Activated B cell treated with CpG ODN at 0.5 μM for 24 hours (primary cell): Measurements from ENCODE around the gene TTC39A. TPM values are rescaled to one million over a fixed set of nuclear protein-coding genes. Genes with fewer than 3 reads are reported as not detected.

Source experiments
- ATAC-seq: fragments of 200-7000 bp; cut with Tn5 transposase; one replicate; pipeline ENCODE4 v1.10.0; 2021; ENCODE audit warnings: low read depth, mild to moderate bottlenecking, moderate library complexity
- CTCF ChIA-PET: fragments of 350-600 bp; sonication (Branson Sonifier 250); formaldehyde crosslinking; loops from one replicate; lab custom pipeline; 2021; ENCODE audit warnings: antibody characterized with exemption; lab: Charles Lee
- POLR2A ChIA-PET: fragments of 350-600 bp; sonication (Branson Sonifier 250); formaldehyde crosslinking; loops from one replicate; lab custom pipeline; 2021; ENCODE audit warnings: antibody characterized with exemption; lab: Charles Lee
- DNase-seq: peaks from one replicate; pipeline ENCODE4 v3.0.0; 2022
- H3K27ac Mint-ChIP-seq: one replicate; pipeline ENCODE4 v1.8.0; 2020; ENCODE audit warnings: mixed read lengths
- H3K27me3 Mint-ChIP-seq: one replicate; pipeline ENCODE4 v1.8.0; 2021; ENCODE audit warnings: mixed read lengths
- H3K36me3 Mint-ChIP-seq: one replicate; pipeline ENCODE4 v1.8.0; 2021; ENCODE audit warnings: low read depth, mixed read lengths
- H3K4me1 Mint-ChIP-seq: one replicate; pipeline ENCODE4 v1.8.0; 2021; ENCODE audit warnings: mixed read lengths
- H3K4me3 Mint-ChIP-seq: one replicate; pipeline ENCODE4 v1.8.0; 2020; ENCODE audit warnings: mild to moderate bottlenecking, mixed read lengths
- H3K9me3 Mint-ChIP-seq: one replicate; pipeline ENCODE4 v1.8.0; 2020; ENCODE audit warnings: mixed read lengths
- CTCF ChIP-seq: fragments of 200-600 bp; IDR thresholded peaks from one replicate; pipeline ENCODE4 v1.8.0; 2022; ENCODE audit warnings: antibody characterized with exemption, mild to moderate bottlenecking
- intact Hi-C: fragments of 100-400 bp; cut with micrococcal nuclease; formaldehyde crosslinking; loops from one replicate; pipeline ENCODE4 v1.15.1; 2024
- total RNA-seq: library from RNA; stranded (reverse); gene quantifications from 2 replicates; pipeline ENCODE4 v1.2.3, GENCODE V29; 2022

Gene TTC39A
- total RNA-seq: 0.38 TPM in 1 of 2 replicates, not detected in the other

- no peak for DNase-seq
- Mint-ChIP-seq H3K27me3 (peaks cover 28% of the 10 kb centered on the region), H3K4me3 (peak within 1 kb of the TSS; percentile 64), H3K4me1 (peaks cover 10% of the 10 kb centered on the region), H3K27ac (no peak within 1 kb of the TSS), H3K36me3 (no peaks in the 10 kb centered on the region), H3K9me3 (no peaks in the 10 kb centered on the region)
- intact Hi-C loops: no loop called here
- ChIA-PET POLR2A (no interaction called here), CTCF (no interaction called here)
- TF ChIP-seq CTCF: no peak
- ATAC-seq: no peak
These were observed at the start of gene TTC39A for GRCh38 chr1:51330331-51331201. Gene TTC39A (minus strand): TSS chr1:51330562. CDS start chr1:51330477, 85 bp downstream.

- H3K36me3 Mint-ChIP-seq: peaks cover 79% of the 10 kb centered on the region
These were observed 48.5 kb upstream of the TTC39A start for GRCh38 chr1:51378871-51379270.

GRCh38 chr1:51373898-51374297 is 43.5 kb upstream of the TTC39A start:
- H3K9me3 Mint-ChIP-seq: no peaks in the 10 kb centered on the region
- no peaks in the 10 kb centered on the region for H3K4me1 Mint-ChIP-seq

More at GRCh38 chr1:51378871-51379270, 48.5 kb upstream of the TTC39A start:
- H3K27ac Mint-ChIP-seq: no peak overlapping the region
- no peak overlapping the region for H3K4me3 Mint-ChIP-seq
- TF ChIP-seq CTCF: no peak
- H3K4me1 Mint-ChIP-seq: no peaks in the 10 kb centered on the region
- DNase-seq: no peak
- ChIA-PET POLR2A (no interaction called here), CTCF (no interaction called here)
- peaks cover 6% of the 10 kb centered on the region for H3K9me3 Mint-ChIP-seq
- ATAC-seq: no peak
- no peaks in the 10 kb centered on the region for H3K27me3 Mint-ChIP-seq
- intact Hi-C loops: no loop called here

DNA sequence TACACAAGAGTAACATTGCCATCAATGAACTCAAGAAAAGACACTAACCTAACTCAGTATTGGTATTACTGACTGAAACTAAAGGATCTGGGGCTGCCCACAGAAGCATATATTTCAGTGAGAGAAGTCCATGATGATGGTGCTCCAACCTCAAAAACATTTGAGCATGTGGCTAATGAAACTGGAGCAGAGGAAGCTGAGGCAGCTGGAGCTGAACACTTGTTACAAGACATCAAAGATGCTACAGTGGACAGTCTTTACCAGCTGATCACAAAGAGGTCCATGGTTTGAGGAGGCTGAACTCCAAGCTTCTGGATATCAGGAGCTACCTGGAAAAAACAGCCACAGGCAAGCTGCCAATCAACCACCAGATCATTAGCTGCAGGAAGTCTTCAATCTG is 42.2 kb upstream of the TTC39A start:
- no peak overlapping the region for H3K27ac Mint-ChIP-seq
- H3K4me3 Mint-ChIP-seq: no peak overlapping the region
- no peak for TF ChIP-seq CTCF
- DNase-seq: no peak
- no peaks in the 10 kb centered on the region for H3K27me3 Mint-ChIP-seq
- H3K4me1 Mint-ChIP-seq: no peaks in the 10 kb centered on the region
- CTCF ChIA-PET: no interaction called here
- ATAC-seq: no peak
- POLR2A ChIA-PET: interaction anchor here (0.6 kb wide), 1 partner anchor 119 kb away, joined by 4 read pairs; no protein-coding TSS in a partner anchor
- intact Hi-C loops: no loop called here
- H3K9me3 Mint-ChIP-seq: no peaks in the 10 kb centered on the region
- H3K36me3 Mint-ChIP-seq: peaks cover 57% of the 10 kb centered on the region

More at GRCh38 chr1:51373898-51374297, 43.5 kb upstream of the TTC39A start:
- no peaks in the 10 kb centered on the region for H3K27me3 Mint-ChIP-seq
- POLR2A ChIA-PET: no interaction called here
- TF ChIP-seq CTCF: no peak
- no peak for ATAC-seq
- CTCF ChIA-PET: no interaction called here
- H3K36me3 Mint-ChIP-seq: peaks cover 64% of the 10 kb centered on the region
- H3K27ac Mint-ChIP-seq: no peak overlapping the region
- intact Hi-C loops: no loop called here
- DNase-seq: no peak
- H3K4me3 Mint-ChIP-seq: no peak overlapping the region

DNA sequence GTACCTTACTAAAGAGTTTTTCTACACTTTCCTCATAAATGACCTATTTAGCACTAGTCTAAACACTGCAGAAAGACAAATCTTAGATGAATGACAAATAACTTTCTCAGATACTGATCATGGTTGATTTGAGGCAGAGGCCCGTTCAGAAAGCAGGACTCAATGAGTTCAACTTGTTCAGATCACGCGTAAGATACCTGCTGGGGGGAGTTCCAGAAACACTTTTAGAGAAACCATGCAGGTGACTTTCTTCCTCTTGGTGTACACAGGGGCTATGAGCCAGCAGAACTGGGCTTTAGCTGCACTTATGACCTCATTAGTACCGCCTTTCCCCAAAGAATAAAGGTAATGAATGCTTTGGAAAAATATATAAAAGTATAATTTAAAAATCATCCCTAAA is 38.8 kb upstream of the TTC39A start:
- Mint-ChIP-seq H3K36me3 (peaks cover 59% of the 10 kb centered on the region), H3K4me3 (no peak overlapping the region), H3K27ac (no peak overlapping the region), H3K9me3 (no peaks in the 10 kb centered on the region), H3K4me1 (no peaks in the 10 kb centered on the region), H3K27me3 (no peaks in the 10 kb centered on the region)
- DNase-seq (no peak), ATAC-seq (no peak)
- intact Hi-C loops: no loop called here
- TF ChIP-seq CTCF: no peak
- ChIA-PET POLR2A (interaction anchor here (0.7 kb wide), 1 partner anchor 14 kb away, joined by 6 read pairs; no protein-coding TSS in a partner anchor), CTCF (no interaction called here)
